Glutamatergic neuron (in vitro differentiated cells): Measurements from ENCODE around the gene RBM33. TPM values are rescaled to one million over a fixed set of nuclear protein-coding genes. Genes with fewer than 3 reads are reported as not detected.

Experiments
- DNase-seq: peaks from one replicate; pipeline ENCODE4 v3.0.0; 2022
- H3K27ac Mint-ChIP-seq: one replicate; pipeline ENCODE4 v1.8.0; 2020; ENCODE audit warnings: mild to moderate bottlenecking, mixed read lengths, inconsistent platforms; ENCODE audit not compliant: unreplicated experiment
- H3K27me3 Mint-ChIP-seq: one replicate; pipeline ENCODE4 v1.8.0; 2020; ENCODE audit warnings: mild to moderate bottlenecking, moderate library complexity, mixed read lengths, inconsistent platforms; ENCODE audit not compliant: unreplicated experiment
- H3K36me3 Mint-ChIP-seq: one replicate; pipeline ENCODE4 v1.8.0; 2020; ENCODE audit warnings: mild to moderate bottlenecking, mixed read lengths, inconsistent platforms; ENCODE audit not compliant: unreplicated experiment
- H3K4me1 Mint-ChIP-seq: one replicate; pipeline ENCODE4 v1.8.0; 2020; ENCODE audit warnings: mild to moderate bottlenecking, low read depth, mixed read lengths, inconsistent platforms; ENCODE audit not compliant: unreplicated experiment
- H3K4me3 Mint-ChIP-seq: one replicate; pipeline ENCODE4 v1.8.0; 2020; ENCODE audit warnings: mild to moderate bottlenecking, mixed read lengths, inconsistent platforms; ENCODE audit not compliant: unreplicated experiment
- H3K9me3 Mint-ChIP-seq: one replicate; pipeline ENCODE4 v1.8.0; 2020; ENCODE audit warnings: mild to moderate bottlenecking, moderate library complexity, mixed read lengths, inconsistent platforms; ENCODE audit not compliant: unreplicated experiment
- total RNA-seq: library from RNA; stranded (reverse); fragmentation: NEBNext Ultra II Directional; extraction: Animal tissue kit (Norgen Biotek cat#: 25700); gene quantifications from one replicate; pipeline ENCODE4 v1.2.1, GENCODE V29; 2021; ENCODE audit not compliant: unreplicated experiment
- TF ChIP-seq, protein P1 (sequence below): fragments of 200-600 bp; sonication (generic); IDR thresholded peaks from one replicate; pipeline ENCODE4 v1.5.0; 2021; ENCODE audit not compliant: partially characterized antibody, unreplicated experiment

The RBM33 gene
- total RNA-seq, 1 donor from 2014 or later, result 67.5 TPM

GRCh38 chr7:155764438-155764793 lies 120.0 kb downstream of the RBM33 start:
- H3K9me3 Mint-ChIP-seq, result peaks cover 6% of the 10 kb centered on the region
- H3K27me3 Mint-ChIP-seq, result peaks cover 8% of the 10 kb centered on the region
- peak overlapping the region; percentile 98 for H3K27ac Mint-ChIP-seq
- DNase-seq, result peak; percentile 49
- no peaks in the 10 kb centered on the region for H3K36me3 Mint-ChIP-seq
- H3K4me3 Mint-ChIP-seq, result peak overlapping the region; percentile 76
- peaks cover 55% of the 10 kb centered on the region for H3K4me1 Mint-ChIP-seq
- TF ChIP-seq, protein P1, sequence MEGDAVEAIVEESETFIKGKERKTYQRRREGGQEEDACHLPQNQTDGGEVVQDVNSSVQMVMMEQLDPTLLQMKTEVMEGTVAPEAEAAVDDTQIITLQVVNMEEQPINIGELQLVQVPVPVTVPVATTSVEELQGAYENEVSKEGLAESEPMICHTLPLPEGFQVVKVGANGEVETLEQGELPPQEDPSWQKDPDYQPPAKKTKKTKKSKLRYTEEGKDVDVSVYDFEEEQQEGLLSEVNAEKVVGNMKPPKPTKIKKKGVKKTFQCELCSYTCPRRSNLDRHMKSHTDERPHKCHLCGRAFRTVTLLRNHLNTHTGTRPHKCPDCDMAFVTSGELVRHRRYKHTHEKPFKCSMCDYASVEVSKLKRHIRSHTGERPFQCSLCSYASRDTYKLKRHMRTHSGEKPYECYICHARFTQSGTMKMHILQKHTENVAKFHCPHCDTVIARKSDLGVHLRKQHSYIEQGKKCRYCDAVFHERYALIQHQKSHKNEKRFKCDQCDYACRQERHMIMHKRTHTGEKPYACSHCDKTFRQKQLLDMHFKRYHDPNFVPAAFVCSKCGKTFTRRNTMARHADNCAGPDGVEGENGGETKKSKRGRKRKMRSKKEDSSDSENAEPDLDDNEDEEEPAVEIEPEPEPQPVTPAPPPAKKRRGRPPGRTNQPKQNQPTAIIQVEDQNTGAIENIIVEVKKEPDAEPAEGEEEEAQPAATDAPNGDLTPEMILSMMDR, result no peak

- TF ChIP-seq, protein P1, result no peak
- Mint-ChIP-seq H3K27ac (peak overlapping the region; percentile 66), H3K36me3 (no peaks in the 10 kb centered on the region)
Measured at GRCh38 chr7:155765458-155765857, 121.0 kb downstream of the RBM33 start.

GRCh38 chr7:155766386-155766785 lies 121.9 kb downstream of the RBM33 start:
- Mint-ChIP-seq H3K36me3 (no peaks in the 10 kb centered on the region), H3K27me3 (peaks cover 8% of the 10 kb centered on the region), H3K4me1 (peaks cover 63% of the 10 kb centered on the region), H3K9me3 (peaks cover 6% of the 10 kb centered on the region), H3K4me3 (no peak overlapping the region), H3K27ac (peak overlapping the region; percentile 66)
- no peak for DNase-seq
- TF ChIP-seq, protein P1, result no peak

More at GRCh38 chr7:155765458-155765857, 121.0 kb downstream of the RBM33 start:
- Mint-ChIP-seq H3K9me3 (peaks cover 6% of the 10 kb centered on the region), H3K4me1 (peaks cover 61% of the 10 kb centered on the region), H3K4me3 (no peak overlapping the region), H3K27me3 (peaks cover 8% of the 10 kb centered on the region)
- no peak for DNase-seq

- Mint-ChIP-seq H3K36me3 (no peaks in the 10 kb centered on the region), H3K4me3 (no peak overlapping the region), H3K27ac (no peak overlapping the region), H3K9me3 (peaks cover 6% of the 10 kb centered on the region), H3K4me1 (peaks cover 59% of the 10 kb centered on the region), H3K27me3 (peaks cover 8% of the 10 kb centered on the region)
- TF ChIP-seq, protein P1, result no peak
- no peak for DNase-seq
Measured at GRCh38 chr7:155766966-155767916, 122.8 kb downstream of the RBM33 start.

GRCh38 chr7:155769701-155770100 lies 125.2 kb downstream of the RBM33 start:
- TF ChIP-seq, protein P1, result no peak
- Mint-ChIP-seq H3K27me3 (no peaks in the 10 kb centered on the region), H3K4me3 (no peak overlapping the region), H3K4me1 (peaks cover 38% of the 10 kb centered on the region), H3K36me3 (no peaks in the 10 kb centered on the region), H3K9me3 (no peaks in the 10 kb centered on the region), H3K27ac (no peak overlapping the region)
- DNase-seq, result no peak
